ENCODE results near the gene MYH6.
"Not testable (repeated sequence)": the region's sequence is repeated elsewhere in the genome, so short reads cannot be mapped to it uniquely, and the experiment has no call there.

The MYH6 gene

DNA sequence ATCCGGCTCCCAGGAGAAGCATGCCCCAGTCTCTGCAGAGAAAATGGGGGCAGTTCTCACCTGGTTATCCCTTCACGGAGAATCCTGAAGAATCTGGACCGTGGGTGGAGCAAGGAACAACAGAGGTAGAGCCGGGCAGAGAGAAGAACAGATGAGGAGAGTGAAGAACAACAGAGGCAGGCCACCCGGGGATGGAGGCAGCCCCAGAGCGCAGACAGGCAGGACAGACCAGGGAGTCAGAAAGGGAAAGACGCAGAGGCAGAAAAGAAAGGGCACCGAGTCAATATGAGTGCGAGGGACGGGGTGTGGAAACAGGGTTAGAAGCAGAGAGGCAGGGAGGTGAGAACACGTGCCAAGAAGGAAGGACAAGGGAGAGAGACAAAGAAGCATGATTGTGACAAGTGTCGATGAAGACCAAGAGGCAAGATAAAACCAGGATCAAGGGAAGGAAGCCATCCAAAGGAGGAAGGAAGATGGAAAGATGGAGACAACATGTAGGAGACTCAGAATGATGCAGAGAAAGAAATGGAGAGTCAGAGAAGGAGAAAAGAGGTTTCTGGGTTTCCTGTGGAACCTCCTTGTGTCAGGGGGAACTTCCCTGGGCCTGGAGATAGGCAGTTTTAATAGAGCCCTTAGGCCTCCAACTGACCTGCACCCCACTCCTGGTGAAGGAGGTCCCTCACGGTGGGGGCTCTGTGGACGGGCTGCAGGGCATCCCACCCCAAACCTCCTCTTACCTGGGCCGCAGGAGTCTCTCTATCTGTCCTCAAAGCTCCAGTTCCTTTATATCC is at the start of gene MYH6:
Gene MYH6 (minus strand): TSS at position 758 of the 791 bp plus-strand sequence. CDS start 1,050 bp downstream, outside the sequence.
- no peak for DNase-seq

- not testable (repeated sequence) for DNase-seq
Observed at GRCh38 chr14:23456883-23457586, 49.0 kb upstream of the MYH6 start.

DNA sequence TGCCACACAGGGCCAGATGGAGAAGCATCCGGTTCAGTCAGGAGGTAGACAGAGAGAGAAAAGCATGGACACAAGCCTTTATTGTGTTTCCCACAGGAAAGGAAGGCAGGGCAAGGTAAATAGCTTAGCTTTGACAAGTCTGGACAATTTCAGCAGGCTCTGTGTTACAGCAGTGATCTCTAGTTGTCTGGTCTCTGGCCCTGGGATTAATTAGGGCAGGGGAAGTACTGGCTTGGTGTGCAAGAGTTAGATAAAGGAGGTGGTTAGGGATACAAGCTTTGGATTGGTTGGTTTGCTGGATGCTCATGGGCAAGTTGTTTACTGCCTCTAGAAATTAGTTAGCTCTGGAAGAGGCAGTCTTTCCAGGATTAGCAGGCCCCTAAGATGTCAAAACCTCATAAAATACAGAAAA is 46.4 kb upstream of the MYH6 start:
- DNase-seq, result no peak

DNA sequence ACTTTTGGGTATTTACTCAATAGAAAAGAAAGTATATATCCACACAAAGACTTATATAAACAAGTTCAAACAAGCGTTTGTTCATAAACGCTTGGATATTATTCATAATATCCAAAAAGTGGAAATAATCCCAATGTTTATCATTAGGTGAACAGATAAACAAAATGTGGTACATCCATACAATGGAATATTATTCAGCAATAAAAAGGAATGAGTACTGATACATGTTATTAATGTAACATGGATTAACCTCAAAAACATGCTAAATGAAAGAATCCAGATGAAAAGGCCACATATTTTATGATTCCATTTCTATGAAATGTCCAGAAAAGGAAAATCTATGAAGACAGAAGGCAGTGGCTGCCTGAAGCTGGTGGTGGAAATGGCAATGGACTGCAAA is 44.2 kb upstream of the MYH6 start:
- DNase-seq, result no peak

DNA sequence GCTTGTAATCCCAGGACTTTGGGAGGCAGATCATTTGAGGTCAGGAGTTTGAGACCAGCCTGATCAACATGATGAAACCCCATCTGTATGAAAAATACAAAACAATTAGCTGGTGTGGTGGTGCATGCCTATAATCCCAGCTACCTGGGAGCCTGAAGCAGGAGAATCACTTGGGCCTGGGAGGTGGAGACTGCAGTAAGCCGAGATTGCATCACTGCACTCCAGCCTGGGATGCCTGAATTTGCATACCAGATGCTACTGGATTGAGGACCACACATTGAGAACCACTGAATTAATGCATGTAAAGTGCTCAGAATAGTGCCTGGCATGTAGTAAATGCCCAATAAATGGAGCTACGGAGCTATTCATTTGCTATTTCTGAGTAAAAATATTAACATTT is 42.3 kb upstream of the MYH6 start:
- no peak for DNase-seq

- no peak for DNase-seq
Observed at GRCh38 chr14:23449314-23449713, 41.2 kb upstream of the MYH6 start.

DNA sequence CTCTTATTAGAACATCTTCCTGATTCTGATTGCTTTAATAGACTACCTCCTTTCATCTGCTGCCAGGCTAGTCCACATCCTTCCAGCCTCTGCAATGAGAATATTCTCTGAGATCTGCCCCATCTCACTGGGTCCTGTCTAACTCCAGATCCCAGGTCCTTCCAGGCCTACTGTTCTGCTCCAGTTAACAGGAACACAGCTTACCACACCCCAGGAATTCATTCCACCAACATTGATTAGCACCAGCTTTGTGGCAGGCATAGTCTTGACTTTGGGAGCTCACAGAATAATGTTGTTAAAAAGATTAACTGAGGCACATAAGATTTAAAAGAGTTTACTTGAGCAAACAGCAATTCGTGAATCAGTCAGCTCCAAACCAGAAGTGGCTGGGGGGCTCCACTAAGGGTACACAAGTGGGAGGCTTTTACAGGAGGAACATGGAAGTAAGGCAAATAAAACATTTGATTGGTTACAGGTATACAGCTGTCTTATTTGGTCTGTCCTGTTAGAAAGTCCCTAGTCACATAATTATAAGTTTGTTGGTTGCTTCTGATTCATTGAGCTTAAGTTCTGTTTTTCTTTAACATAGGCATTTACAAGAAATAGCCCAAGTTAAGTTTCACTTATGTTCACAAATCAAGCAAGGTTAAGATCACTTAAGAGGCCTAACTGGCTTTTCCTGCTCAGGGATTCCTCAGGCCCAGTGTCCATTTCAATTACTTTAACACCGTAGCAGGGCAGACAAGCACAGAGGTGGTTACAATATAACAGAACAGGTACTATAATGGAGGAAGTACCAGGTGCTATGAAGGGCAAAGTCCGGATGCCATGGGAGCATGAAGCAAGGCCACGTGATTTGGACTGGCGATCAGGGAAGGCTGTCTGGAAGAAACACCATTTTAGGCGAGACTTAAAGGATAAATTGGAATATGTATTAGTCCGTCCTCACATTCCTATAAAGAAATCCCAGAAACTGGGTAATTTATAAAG is 39.6 kb upstream of the MYH6 start:
- DNase-seq, result no peak

DNA sequence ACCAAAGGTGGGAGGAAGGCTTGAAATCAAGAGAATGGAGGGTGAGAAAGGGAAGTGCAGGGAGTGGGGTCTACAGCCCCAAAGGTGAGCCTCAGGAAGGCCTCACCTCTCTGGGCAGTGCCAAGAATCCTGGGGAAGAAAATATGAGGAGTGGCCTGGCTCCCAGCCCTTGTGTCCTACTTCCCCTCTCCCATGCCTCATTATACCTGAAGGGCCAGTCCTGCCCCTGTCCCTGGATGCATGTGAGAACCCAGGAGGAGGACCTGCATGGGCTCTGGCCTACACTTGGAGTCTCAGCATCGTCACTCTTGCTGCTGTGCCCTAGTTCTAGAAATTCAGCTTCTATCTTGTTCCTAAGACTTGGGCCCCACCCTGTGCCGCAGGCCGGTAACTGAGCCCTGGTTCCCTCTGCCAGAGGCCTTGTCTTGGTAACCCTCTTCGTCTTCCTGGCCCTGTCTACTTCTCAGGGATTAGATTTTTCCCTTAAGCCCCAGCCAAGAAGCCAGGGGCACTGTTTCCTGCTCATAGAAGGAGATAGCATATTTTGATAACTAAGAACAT is 38.3 kb upstream of the MYH6 start:
- DNase-seq, result no peak

DNA sequence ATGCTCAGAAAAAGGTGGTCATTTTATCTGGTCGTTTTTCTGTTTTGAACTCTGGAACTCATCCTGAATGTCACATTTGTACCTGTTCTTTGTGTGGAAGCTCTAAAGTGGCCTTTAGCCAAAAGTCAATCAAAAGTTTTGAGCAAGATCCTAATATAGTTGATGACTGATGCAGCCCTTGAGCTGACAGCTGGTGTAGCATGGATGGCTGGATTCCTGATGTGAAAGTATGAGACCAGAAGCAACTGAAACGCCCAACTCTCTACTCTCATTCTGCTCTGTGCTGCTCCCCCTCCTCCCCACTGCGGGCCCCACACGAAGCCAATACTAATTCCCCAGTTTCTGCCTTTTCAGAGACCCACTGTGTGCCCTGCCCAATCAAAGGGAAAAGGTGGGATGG is 37.7 kb upstream of the MYH6 start:
- no peak for DNase-seq

DNA sequence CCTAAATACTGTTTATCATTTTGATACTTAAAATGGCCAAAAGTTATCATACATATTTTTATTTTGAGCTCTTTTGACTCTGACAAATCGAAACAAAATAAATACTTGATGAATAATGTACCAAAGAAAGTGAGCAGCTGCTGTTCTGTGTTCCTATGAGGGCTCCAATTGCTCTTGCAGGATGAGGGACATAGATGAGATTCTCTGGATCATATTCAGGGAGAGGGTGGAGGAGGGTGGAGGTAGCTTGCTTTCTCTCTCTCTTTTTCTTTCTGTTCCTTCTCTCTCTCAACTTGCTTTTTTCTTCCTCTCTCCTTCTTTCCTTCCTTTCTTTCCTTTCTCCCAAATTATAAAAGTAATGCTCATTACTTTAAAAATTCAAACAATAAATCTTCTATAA is 36.2 kb upstream of the MYH6 start:
- no peak for DNase-seq

GRCh38 chr14:23443881-23444280 is 35.8 kb upstream of the MYH6 start:
- no peak for DNase-seq

DNA sequence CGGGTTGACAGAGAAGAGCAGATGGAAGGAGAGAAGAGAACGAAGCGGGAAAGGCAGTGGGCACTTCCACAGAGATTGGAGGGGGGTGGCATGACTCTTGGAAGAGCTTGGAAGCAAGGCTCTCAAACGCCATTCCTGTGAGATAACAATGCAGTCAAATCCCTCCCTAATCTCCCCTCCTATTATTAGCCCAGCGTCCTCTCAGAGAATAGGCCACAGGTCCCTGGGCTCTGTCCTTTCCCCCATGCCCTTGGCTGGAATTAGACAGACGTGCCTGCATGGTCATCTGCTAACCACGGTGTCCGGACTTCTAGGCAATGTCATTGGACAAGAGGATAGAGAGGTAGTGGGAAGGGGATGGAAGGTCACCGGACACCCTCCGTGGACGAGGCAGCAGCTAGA is 35.3 kb upstream of the MYH6 start:
- no peak for DNase-seq

GRCh38 chr14:23442721-23443356 is 34.8 kb upstream of the MYH6 start:
- no peak for DNase-seq

- no peak for DNase-seq
Observed at GRCh38 chr14:23441076-23441475, 33.0 kb upstream of the MYH6 start.

- DNase-seq, result no peak
Observed at GRCh38 chr14:23439107-23439835, 31.2 kb upstream of the MYH6 start.

GRCh38 chr14:23438101-23438971 is 30.3 kb upstream of the MYH6 start:
- no peak for DNase-seq

DNA sequence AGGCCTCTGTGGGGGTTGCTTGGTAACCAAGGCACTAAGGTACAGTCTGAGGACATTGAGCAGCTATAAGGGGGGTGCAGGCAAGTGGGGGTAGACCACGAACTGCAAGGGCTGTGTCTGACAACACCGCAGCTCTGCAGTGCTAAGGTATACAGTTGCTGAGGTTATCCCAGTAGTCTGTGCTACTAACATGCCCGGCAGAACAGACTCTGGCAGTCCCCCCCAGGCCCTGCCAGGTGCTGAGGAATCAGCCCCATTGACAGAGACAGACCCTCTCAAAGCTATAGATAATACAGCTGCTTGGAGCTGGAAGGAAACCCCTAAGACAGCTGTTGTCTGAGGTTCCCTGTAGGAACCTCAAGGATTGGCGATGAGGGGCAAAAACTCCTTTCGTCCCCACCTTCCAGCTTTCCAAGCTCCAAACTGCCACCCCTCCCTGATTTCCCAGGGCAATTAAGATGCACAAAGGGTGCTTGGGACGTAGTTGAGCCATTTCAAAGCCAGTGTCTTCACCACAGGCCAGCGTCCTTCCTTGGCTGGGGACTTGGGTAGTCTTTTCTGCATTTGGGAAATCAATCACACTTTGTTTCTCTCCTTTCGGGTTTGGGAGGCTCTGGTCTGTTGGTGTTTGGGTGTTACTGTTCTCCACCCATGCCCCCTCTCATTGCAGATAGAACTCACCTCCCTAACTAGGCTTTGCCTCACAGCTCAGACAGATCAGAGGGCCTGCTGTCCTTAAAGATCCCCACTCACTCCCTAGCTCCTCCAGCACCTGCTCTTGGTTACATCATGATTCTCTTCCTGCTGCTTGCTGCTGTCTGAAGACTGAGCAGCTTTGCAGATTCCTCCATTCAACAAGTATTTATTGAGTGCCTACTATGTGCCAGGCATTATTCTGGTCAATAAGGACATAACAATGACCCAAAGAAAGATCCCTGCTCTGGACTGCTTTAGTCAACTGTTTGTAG is 29.3 kb upstream of the MYH6 start:
- DNase-seq, result no peak

DNA sequence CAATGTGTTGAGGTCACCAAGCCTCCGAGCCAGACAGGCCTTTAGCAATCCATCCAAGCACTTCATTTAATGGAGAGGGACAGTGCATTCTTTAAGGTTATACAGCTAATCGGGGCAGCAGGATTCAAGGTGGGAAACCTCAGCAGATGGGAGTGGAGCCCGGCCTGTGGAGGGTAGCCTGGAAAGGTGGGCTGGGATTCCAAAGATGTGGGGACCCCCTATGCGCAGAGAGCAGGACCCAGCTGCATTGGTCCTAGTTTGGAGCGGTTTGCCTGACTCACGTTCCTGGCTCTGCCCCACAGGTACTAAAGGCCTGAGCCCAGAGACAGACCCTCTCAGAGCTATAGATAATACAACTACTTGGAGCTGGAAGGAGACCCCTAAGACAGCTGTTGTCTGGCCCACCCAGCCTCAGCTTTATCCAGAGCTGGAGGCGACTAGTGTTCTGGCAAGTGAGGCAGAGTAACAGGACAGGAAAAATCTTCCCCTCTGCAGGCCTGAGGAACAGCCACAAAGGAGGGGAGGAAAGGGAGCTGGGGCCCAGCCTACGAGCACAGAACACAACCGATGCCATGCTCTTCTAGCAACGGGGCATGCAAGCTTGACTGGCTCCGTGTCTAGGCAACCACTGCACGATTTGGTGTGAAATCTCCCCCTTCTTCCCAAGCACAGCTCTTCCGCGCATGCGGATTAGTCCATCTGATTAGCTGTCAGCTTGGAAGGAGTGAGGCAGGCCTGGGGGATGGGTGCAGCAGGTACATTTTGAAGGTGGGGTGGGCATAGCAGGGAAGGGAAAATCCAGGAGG is 28.5 kb upstream of the MYH6 start:
- DNase-seq, result no peak
